GM19043 (cell line): ENCODE results near the gene SYCE1.
"Not testable (repeated sequence)": the region's sequence is repeated elsewhere in the genome, so short reads cannot be mapped to it uniquely, and the experiment has no call there.

ENCODE experiments used
- ATAC-seq: cut with Tn5 transposase; IDR thresholded peaks from one replicate; pipeline ENCODE4 v1.9.1; 2021; ENCODE audit warnings: low read depth; ENCODE audit not compliant: unreplicated experiment

The SYCE1 gene

GRCh38 chr10:133565441-133566294 is at the start of gene SYCE1:
TSS of gene SYCE1 (minus strand) at chr10:133565583. CDS start at chr10:133565529, 54 bp downstream.
- no peak for ATAC-seq

GRCh38 chr10:133614830-133615580 is 49.6 kb upstream of the SYCE1 start:
- ATAC-seq, result no peak

- ATAC-seq, result no peak
Measured at GRCh38 chr10:133613699-133614098, 48.3 kb upstream of the SYCE1 start.

- ATAC-seq, result no peak
Measured at GRCh38 chr10:133611079-133611478, 45.7 kb upstream of the SYCE1 start.

GRCh38 chr10:133608855-133609254 is 43.5 kb upstream of the SYCE1 start:
- ATAC-seq, result no peak

GRCh38 chr10:133603434-133603833 is 38.1 kb upstream of the SYCE1 start:
- ATAC-seq, result not testable (repeated sequence)

- no peak for ATAC-seq
Measured at GRCh38 chr10:133600657-133601056, 35.3 kb upstream of the SYCE1 start.

GRCh38 chr10:133599869-133600268 is 34.5 kb upstream of the SYCE1 start:
- not testable (repeated sequence) for ATAC-seq

GRCh38 chr10:133592716-133593115 is 27.3 kb upstream of the SYCE1 start:
- no peak for ATAC-seq

GRCh38 chr10:133590970-133591359 is 25.6 kb upstream of the SYCE1 start:
- ATAC-seq, result no peak

GRCh38 chr10:133590226-133590969 is 25.0 kb upstream of the SYCE1 start:
- no peak for ATAC-seq

GRCh38 chr10:133577037-133577436 is 11.7 kb upstream of the SYCE1 start:
- ATAC-seq, result not testable (repeated sequence)

GRCh38 chr10:133573460-133573859 is 8.1 kb upstream of the SYCE1 start:
- ATAC-seq, result not testable (repeated sequence)

GRCh38 chr10:133572055-133572454 is 6.7 kb upstream of the SYCE1 start:
- ATAC-seq, result not testable (repeated sequence)

GRCh38 chr10:133569801-133570200 is 4.4 kb upstream of the SYCE1 start:
- not testable (repeated sequence) for ATAC-seq

- not testable (repeated sequence) for ATAC-seq
Measured at GRCh38 chr10:133568831-133569527, 3.6 kb upstream of the SYCE1 start.

- ATAC-seq, result no peak
Measured at GRCh38 chr10:133568287-133568614, 2.9 kb upstream of the SYCE1 start.

GRCh38 chr10:133567609-133568286 is 2.4 kb upstream of the SYCE1 start:
- ATAC-seq, result no peak

GRCh38 chr10:133567119-133567518 is 1.7 kb upstream of the SYCE1 start:
- no peak for ATAC-seq

GRCh38 chr10:133564816-133565215 is 567 bp downstream of the SYCE1 start:
- ATAC-seq, result no peak
